Measurements from ENCODE around the gene SV2B.

DNA sequence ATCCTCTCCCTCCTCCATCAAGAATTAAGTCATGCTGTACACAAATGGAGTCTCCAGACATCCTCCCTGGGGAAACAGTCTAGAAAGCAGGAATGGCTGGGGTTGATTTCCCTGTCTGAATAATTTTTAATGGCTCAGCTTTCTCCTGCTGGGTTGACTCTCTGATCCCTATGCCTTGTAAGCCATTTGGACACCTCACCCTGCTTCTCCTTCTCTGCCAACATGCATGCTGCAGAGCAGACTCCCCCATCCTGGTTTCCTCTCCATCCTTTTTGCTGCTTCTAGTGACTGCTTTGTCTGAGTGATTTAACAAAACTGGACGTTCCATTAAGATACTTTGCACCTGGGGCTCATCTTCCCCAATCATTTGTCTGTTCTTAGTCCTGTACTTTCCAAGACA lies 22.2 kb downstream of the SV2B start:
- TF ChIP-seq POLR2AphosphoS5 (IDR thresholded peaks at IDR 0.05) (no peak), POLR2A (IDR thresholded peaks at IDR 0.05) (no peak)
- TF ChIP-seq, protein P1, sequence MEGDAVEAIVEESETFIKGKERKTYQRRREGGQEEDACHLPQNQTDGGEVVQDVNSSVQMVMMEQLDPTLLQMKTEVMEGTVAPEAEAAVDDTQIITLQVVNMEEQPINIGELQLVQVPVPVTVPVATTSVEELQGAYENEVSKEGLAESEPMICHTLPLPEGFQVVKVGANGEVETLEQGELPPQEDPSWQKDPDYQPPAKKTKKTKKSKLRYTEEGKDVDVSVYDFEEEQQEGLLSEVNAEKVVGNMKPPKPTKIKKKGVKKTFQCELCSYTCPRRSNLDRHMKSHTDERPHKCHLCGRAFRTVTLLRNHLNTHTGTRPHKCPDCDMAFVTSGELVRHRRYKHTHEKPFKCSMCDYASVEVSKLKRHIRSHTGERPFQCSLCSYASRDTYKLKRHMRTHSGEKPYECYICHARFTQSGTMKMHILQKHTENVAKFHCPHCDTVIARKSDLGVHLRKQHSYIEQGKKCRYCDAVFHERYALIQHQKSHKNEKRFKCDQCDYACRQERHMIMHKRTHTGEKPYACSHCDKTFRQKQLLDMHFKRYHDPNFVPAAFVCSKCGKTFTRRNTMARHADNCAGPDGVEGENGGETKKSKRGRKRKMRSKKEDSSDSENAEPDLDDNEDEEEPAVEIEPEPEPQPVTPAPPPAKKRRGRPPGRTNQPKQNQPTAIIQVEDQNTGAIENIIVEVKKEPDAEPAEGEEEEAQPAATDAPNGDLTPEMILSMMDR (IDR thresholded peaks at IDR 0.05) = no peak

Measured in upper lobe of left lung (tissue), 4 donors.